Measurements from ENCODE around the gene SSTR1.

SSTR1 gene

DNA sequence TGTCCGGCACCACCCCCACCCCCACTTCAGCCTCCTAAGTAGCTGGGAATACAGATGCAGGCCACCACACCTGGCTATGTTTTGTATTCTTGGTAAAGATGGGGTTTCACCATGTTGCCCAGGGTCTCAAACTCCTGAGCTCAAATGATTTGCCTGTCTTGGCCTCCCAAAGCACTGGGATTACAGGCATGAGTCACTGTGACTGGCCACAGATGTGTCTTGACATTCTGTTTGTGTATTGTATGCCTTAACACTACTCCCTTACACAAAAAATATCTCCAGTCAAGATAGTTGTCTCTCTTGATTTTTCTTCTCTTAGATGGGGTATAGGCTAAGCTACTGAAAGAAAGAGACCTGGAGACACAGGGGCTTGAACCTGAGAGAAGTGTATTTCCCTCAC lies 30.6 kb downstream of the SSTR1 start:
- no peak for DNase-seq (ENCODE audit: low read depth)

- no peak for DNase-seq (ENCODE audit: low read depth)
Measured at GRCh38 chr14:38238878-38239277, 31.2 kb downstream of the SSTR1 start.

DNA sequence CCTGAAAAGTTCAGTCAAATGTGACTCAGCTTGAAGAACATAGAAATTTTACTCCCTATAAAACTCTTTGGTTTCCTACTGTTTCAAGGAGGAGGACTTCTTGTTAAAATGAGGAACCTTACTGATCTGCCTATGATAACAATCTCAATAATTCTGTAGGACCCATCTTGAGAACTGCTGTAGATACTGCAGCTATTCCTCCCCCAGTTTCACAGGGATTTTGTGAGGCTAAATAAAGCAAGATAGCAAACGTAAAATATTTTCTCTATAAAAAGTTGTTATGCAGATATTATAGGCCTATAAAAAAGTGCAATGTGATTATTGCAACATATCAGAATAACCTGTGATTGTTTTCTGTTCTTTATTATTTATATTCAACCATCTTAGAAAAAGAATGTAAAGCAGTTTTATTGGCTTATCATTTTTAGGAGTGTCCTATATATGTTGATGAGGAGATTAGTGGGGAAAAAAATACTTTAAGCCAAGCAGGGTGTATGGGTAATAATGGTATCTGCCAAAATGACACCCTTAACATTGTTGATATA lies 36.1 kb downstream of the SSTR1 start:
- DNase-seq (ENCODE audit: low read depth): no peak

DNA sequence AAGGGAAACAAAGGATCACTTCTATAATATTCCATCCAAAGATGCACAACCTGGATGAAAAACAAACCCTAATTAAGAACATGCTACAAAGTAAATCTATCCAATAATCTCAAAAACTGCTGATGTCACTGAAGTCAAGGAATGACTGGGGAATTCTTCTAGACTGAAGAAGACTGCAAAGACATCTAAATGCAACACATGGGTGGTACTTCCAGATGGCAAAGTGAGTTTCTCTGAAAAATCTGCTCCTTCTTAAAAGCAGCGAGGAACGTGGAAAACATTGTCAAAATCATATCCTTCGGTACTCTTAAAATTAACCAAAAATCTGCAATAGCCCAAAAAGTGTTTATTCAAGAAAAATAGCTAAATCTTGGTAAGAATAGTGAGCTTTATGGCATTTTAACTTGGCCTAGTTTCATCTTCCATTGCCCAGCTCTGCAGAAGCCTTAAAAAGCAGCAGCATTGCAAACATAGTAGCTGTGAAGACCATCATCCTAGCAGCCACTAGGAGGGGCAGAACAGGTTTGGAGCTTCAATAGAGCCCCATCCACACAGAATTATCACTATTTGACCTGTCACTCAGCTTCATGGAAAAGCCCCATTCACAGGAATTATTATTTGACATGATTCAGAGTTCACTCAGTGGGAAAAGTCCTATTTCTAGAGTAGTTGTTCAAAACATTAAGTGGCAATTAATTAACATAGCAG lies 40.8 kb downstream of the SSTR1 start:
- DNase-seq (ENCODE audit: low read depth): no peak

GRCh38 chr14:38250331-38250730 lies 42.6 kb downstream of the SSTR1 start:
- DNase-seq (ENCODE audit: low read depth): no peak

- DNase-seq (ENCODE audit: low read depth): no peak
Measured at GRCh38 chr14:38252066-38252710, 44.5 kb downstream of the SSTR1 start.

DNA sequence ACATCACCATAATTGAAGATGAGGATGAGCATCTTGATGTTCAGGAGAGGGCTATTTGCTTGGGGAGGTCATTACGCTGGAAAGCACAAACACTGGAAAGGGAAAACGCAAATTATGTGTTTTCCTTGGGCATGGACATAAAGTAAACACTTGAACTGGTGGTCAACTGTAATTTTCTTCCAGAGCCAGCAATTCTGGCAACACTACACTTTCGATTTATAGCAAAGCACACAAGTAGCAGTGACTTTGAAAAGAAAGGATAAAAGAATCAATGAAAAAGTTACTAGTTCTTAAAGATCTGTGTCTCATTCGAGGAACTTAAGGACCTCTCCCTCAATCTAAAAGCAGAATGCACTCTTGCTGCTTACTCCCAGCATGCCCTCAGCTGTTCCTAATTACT lies 46.0 kb downstream of the SSTR1 start:
- DNase-seq (ENCODE audit: low read depth): no peak

DNA sequence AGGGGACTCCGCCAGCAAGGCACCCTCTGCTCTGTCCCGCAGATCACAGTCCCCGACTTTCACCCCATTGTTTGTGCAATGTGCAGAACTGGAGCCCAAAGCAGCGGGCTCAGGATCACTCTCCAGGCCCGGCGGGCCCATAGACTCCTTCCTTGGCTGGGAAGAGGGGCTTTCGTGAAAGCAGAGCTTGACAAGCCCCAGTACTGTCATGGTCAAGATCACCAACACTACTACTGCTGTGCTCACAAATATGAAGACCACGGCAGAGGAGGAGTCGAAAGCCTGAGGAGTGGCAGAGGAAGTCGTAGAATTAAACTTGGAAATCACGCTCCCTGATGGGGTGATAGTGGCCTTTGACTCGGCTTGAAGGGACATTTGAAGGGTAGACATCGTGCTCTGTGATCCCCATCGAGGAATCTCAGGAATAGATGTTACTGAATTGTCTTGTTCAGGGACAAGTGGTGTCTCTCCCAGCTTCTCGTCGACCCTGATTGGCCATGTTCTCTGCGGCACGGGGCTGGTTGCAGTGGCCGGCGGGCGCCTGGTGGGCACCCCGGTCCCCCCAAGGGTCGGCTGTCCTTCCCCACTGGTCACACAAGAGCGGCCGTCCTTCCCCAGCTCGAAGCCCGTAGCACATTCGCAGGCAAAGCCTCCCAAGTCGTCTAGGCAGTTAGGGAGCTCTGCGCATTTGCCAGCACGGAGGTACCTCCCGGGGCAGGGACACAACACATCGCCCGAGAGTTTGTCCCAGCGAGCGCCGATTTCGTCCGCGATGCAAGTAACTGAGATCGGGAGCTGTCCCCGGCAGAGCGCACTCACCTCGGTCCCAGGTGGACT lies 47.1 kb downstream of the SSTR1 start:
- no peak for DNase-seq (ENCODE audit: low read depth)

DNA sequence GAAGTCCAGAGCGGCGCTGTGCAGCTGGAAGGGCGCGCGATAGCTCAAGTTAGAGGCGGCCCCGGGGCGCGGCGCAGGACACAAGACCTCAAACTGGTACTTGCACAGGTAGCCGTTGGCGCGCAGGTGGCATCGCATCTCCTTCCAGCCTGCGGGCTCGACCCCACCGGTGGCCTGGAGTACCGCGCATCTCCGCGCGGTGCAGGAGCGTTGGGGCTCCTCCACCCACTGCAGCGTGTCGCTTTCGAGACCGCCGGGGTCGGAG lies 47.6 kb downstream of the SSTR1 start:
- no peak for DNase-seq (ENCODE audit: low read depth)

- DNase-seq (ENCODE audit: low read depth): no peak
Measured at GRCh38 chr14:38255673-38256532, 48.2 kb downstream of the SSTR1 start, which contains the start of gene CLEC14A. Gene CLEC14A (minus strand): TSS chr14:38256093. CDS start chr14:38256022, 71 bp downstream.

GRCh38 chr14:38256533-38256840 lies 48.8 kb downstream of the SSTR1 start:
- no peak for DNase-seq (ENCODE audit: low read depth)

DNA sequence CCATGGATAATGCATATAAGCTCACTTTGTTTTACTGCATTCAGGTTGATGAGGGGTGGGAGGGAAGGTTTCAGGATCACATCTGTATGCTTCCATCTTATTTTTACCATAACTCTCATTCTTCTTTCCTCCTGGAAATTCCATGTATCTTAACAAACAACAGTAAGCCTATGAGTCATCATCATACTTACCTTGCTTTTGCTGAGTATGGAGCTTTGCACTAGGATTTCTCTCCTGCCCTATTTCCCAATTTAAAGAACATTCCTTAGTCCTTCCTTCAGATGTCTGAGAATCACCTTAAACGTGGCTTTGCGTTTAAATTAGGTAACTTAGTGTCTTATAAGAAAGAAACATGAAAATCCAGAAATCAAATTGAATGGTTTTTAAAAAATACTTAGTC lies 49.8 kb downstream of the SSTR1 start:
- DNase-seq (ENCODE audit: low read depth): no peak

DNA sequence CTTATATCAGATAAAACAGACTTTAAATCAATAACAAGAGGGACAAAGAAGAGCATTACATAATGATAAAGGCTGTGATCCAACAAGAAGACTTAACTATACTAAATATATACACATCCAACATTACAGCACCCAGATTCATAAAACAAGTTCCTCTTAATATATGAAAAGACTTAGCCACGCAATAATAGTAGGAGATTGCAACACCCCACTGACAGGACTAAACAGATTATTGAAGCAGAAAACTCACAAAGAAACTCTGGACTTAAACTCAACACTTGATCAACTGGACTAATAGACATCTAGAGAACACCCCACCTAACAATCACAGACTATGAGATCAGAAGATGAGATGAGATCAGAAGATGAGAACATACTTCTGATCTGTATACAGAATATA lies 53.9 kb downstream of the SSTR1 start:
- DNase-seq (ENCODE audit: low read depth): no peak
